Measurements from ENCODE around the gene KCNQ1OT1. TPM values are rescaled to one million over a fixed set of nuclear protein-coding genes. Genes with fewer than 3 reads are reported as not detected.

KCNQ1OT1 gene
- total and polyA plus RNA-seq, 9 of the 15 experiments (the other 6 are each of a cell fraction or from before 2014, with no cell fraction given): 0.04 to 2.3 (median 0.74) TPM

- Histone ChIP-seq H3K9ac (ENCODE audit: insufficient read depth in 1 of 2, low read depth in 2 of 2, low read length in 2 of 2) (no peak overlapping the region), H3K4me1 (replicated peaks in 1 of 2; ENCODE audit: control insufficient read depth in 2 of 2, insufficient read depth in 2 of 2, low read length in 2 of 2) (peaks cover 43 to 67% of the 10 kb centered on the region in 2 experiments), H2AFZ (ENCODE audit: low read depth, low read length) (no peak overlapping the region), H3K4me3 (no peak overlapping the region), H3K27ac (ENCODE audit: extremely low read depth, low read depth, low read length) (no peak overlapping the region), H3K4me2 (ENCODE audit: insufficient read depth, low read length) (no peak overlapping the region), H3K9me3 (replicated peaks; ENCODE audit: control insufficient read depth, insufficient read depth, low read depth, low read length) (no peaks in the 10 kb centered on the region), H3K27me3 (ENCODE audit: control insufficient read depth in 2 of 2, insufficient read depth in 2 of 2, low read length in 2 of 2) (no peaks in the 10 kb centered on the region), H3K36me3 (ENCODE audit: control insufficient read depth, insufficient read depth, low read length) (no peaks in the 10 kb centered on the region), H4K20me1 (replicated peaks; ENCODE audit: control insufficient read depth, insufficient read depth, low read length) (no peaks in the 10 kb centered on the region), H3K79me2 (ENCODE audit: control insufficient read depth, insufficient read depth, low read length) (no peaks in the 10 kb centered on the region), H3K9me1 (ENCODE audit: control insufficient read depth, insufficient read depth, low read length) (no peaks in the 10 kb centered on the region)
- CTCF ChIA-PET (ENCODE audit: low intra/inter-chr PET ratio): no interaction called here
- in situ Hi-C loops (cut with MboI) (no loop called here), intact Hi-C loops (cut with micrococcal nuclease) (no loop called here)
- no peak for FAIRE-seq
- no TSS peak for BruUV-seq (replicated peaks)
- ATAC-seq: no peak
- no peak for DNase-seq (ENCODE audit: extremely low read depth in 1 of 4, low spot score in 3 of 4)
- POLR2A ChIA-PET: interaction anchor here (0.6 kb wide), 1 partner anchor 205 kb away, joined by 6 read pairs; no protein-coding TSS in a partner anchor
- WGBS (ENCODE audit: insufficient coverage, low coverage, missing lambda C conversion rate): 71% methylated on average over 6 of the region's 7 CpGs
- TF ChIP-seq NCOR1 (IDR thresholded peaks at IDR 0.05) (no peak), GTF2E2 (tag; IDR thresholded peaks at IDR 0.05) (no peak), E2F1 (CRISPR knock-in tag; IDR thresholded peaks at IDR 0.05) (no peak), SAP30 (IDR thresholded peaks at IDR 0.05; ENCODE audit: borderline replicate concordance, insufficient read depth, low read depth, low read length, poor library complexity, severe bottlenecking) (no peak), ZC3H8 (IDR thresholded peaks at IDR 0.05) (no peak)
These were observed 37.4 kb upstream of the KCNQ1OT1 start for GRCh38 chr11:2737226-2737590.
